HG02571 (cell line): ENCODE data around the gene CRK.
"Not testable (repeated sequence)": the region's sequence is repeated elsewhere in the genome, so short reads cannot be mapped to it uniquely, and the experiment has no call there.

ENCODE experiments used
- ATAC-seq: cut with Tn5 transposase; IDR thresholded peaks from one replicate; pipeline ENCODE4 v1.9.1; 2021; ENCODE audit warnings: mild to moderate bottlenecking, moderate library complexity; ENCODE audit not compliant: unreplicated experiment

The CRK gene

GRCh38 chr17:1431631-1432104, 24.4 kb downstream of the CRK start:
- ATAC-seq, result no peak

GRCh38 chr17:1423456-1424135, 32.4 kb downstream of the CRK start:
- no peak for ATAC-seq

- ATAC-seq, result no peak
These were observed 33.1 kb downstream of the CRK start for GRCh38 chr17:1422885-1423284.

- ATAC-seq, result no peak
These were observed 34.6 kb downstream of the CRK start for GRCh38 chr17:1421470-1421869.

GRCh38 chr17:1420981-1421380, 35.1 kb downstream of the CRK start:
- no peak for ATAC-seq

- ATAC-seq, result no peak
These were observed 35.9 kb downstream of the CRK start for GRCh38 chr17:1420163-1420562.

- ATAC-seq, result not testable (repeated sequence)
These were observed 37.6 kb downstream of the CRK start for GRCh38 chr17:1418476-1418875.

GRCh38 chr17:1416414-1416813, 39.6 kb downstream of the CRK start:
- ATAC-seq, result no peak

- no peak for ATAC-seq
These were observed 41.4 kb downstream of the CRK start for GRCh38 chr17:1414634-1415033.

GRCh38 chr17:1414001-1414574, 41.9 kb downstream of the CRK start:
- no peak for ATAC-seq

- no peak for ATAC-seq
These were observed 42.7 kb downstream of the CRK start for GRCh38 chr17:1413281-1413791.

GRCh38 chr17:1412185-1413110, 43.6 kb downstream of the CRK start:
- no peak for ATAC-seq

GRCh38 chr17:1402262-1402586, 53.8 kb downstream of the CRK start:
- no peak for ATAC-seq

GRCh38 chr17:1399679-1400512, 56.1 kb downstream of the CRK start, which contains the start of gene YWHAE:
YWHAE (minus strand) TSS chr17:1400222; CDS start chr17:1400110, 112 bp downstream.
- ATAC-seq, result peak; percentile 84

- peak; percentile 19 for ATAC-seq
These were observed 56.9 kb downstream of the CRK start for GRCh38 chr17:1398931-1399678.

GRCh38 chr17:1398028-1398427, 58.0 kb downstream of the CRK start:
- ATAC-seq, result no peak

GRCh38 chr17:1395876-1396665, 60.0 kb downstream of the CRK start:
- not testable (repeated sequence) for ATAC-seq

GRCh38 chr17:1391577-1391976, 64.5 kb downstream of the CRK start:
- ATAC-seq, result no peak
